Measurements from ENCODE around the gene DDR1. TPM values are rescaled to one million over a fixed set of nuclear protein-coding genes. Genes with fewer than 3 reads are reported as not detected.

The DDR1 gene
- total RNA-seq, 3 donors from 2014 or later = 145 to 336 (median 271) TPM

DNA sequence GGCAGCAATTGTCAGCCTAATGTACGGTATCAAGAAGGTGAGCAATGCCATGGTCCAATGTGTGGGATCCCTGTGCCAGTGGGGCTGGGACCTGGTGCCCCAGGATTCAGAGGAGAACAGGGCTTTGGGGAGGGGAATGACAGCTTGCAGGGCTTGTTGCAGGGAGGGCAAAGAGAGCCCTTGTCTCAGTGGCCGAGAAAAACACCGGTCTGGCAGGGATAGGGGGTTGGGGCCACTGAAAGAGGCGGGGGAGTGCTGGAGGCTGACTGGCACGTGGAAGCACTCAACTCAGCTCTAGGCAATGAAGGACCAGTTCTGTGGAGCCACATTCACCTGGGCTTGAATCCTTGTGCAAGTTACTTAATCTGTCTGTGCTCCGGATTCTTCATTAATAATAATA lies 52.9 kb downstream of the DDR1 start:
- intact Hi-C loops (cut with DNase I, micrococcal nuclease) = no loop called here
- no peak for ATAC-seq

GRCh38 chr6:30938730-30939129 lies 54.4 kb downstream of the DDR1 start:
- TF ChIP-seq, protein P1, sequence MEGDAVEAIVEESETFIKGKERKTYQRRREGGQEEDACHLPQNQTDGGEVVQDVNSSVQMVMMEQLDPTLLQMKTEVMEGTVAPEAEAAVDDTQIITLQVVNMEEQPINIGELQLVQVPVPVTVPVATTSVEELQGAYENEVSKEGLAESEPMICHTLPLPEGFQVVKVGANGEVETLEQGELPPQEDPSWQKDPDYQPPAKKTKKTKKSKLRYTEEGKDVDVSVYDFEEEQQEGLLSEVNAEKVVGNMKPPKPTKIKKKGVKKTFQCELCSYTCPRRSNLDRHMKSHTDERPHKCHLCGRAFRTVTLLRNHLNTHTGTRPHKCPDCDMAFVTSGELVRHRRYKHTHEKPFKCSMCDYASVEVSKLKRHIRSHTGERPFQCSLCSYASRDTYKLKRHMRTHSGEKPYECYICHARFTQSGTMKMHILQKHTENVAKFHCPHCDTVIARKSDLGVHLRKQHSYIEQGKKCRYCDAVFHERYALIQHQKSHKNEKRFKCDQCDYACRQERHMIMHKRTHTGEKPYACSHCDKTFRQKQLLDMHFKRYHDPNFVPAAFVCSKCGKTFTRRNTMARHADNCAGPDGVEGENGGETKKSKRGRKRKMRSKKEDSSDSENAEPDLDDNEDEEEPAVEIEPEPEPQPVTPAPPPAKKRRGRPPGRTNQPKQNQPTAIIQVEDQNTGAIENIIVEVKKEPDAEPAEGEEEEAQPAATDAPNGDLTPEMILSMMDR (IDR thresholded peaks at IDR 0.05) = no peak
- DNase-seq (no peak), ATAC-seq (no peak)
- H3K9me3 ChIP-seq = no peaks in the 10 kb centered on the region
- H3K4me3 ChIP-seq = no peak overlapping the region
- peaks cover 6% of the 10 kb centered on the region for H3K4me1 ChIP-seq (ENCODE audit: low read depth)
- H3K36me3 ChIP-seq (ENCODE audit: low read depth) = no peaks in the 10 kb centered on the region
- intact Hi-C loops (cut with DNase I, micrococcal nuclease) = no loop called here

More for the DNA sequence above, 52.9 kb downstream of the DDR1 start:
- Histone ChIP-seq H3K9me3 (no peaks in the 10 kb centered on the region), H3K4me3 (no peak overlapping the region), H3K36me3 (ENCODE audit: low read depth) (no peaks in the 10 kb centered on the region), H3K4me1 (ENCODE audit: low read depth) (peaks cover 2% of the 10 kb centered on the region)
- TF ChIP-seq, protein P1 (IDR thresholded peaks at IDR 0.05) = no peak
- no peak for DNase-seq

DNA sequence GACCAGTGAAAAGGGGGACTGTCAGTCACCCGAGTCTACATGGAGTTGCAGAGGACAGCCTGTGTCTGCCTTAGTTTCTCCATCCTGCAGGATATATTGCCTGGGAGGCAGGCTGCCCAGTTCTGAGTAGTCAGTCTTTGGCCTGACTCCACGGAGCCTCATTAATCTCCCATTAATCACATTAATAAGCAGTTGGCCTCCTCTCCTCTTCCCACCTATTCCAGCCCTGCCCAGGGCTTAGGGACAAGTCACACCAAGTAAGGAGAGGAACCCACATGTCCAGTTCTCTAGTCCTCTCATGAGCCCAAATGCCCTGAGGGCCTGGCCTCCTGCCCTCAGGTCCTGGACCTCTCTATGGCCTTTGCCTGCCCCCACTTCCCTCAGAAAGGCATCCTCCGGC lies 55.2 kb downstream of the DDR1 start:
- ATAC-seq = no peak
- TF ChIP-seq, protein P1 (IDR thresholded peaks at IDR 0.05) = no peak

GRCh38 chr6:30940361-30940986 lies 56.2 kb downstream of the DDR1 start, which contains the start of gene MUCL3:
TSS of gene MUCL3 (plus strand) at chr6:30940973. CDS start at chr6:30941000, 27 bp downstream.
- DNase-seq = peak in 1 of 3 donors; percentile 6
- intact Hi-C loops (cut with DNase I, micrococcal nuclease) = no loop called here
- Histone ChIP-seq H3K4me3 (no peak within 1 kb of the TSS), H3K9me3 (no peaks in the 10 kb centered on the region), H3K36me3 (ENCODE audit: low read depth) (no peaks in the 10 kb centered on the region), H3K4me1 (ENCODE audit: low read depth) (peaks cover 6% of the 10 kb centered on the region)
- TF ChIP-seq, protein P1 (IDR thresholded peaks at IDR 0.05) = no peak
- ATAC-seq = peak; percentile 60

More for the DNA sequence above, 55.2 kb downstream of the DDR1 start:
- Histone ChIP-seq H3K9me3 (no peaks in the 10 kb centered on the region), H3K36me3 (ENCODE audit: low read depth) (no peaks in the 10 kb centered on the region), H3K4me1 (ENCODE audit: low read depth) (peaks cover 6% of the 10 kb centered on the region), H3K4me3 (no peak overlapping the region)
- DNase-seq = no peak
- intact Hi-C loops (cut with DNase I, micrococcal nuclease) = no loop called here

DNA sequence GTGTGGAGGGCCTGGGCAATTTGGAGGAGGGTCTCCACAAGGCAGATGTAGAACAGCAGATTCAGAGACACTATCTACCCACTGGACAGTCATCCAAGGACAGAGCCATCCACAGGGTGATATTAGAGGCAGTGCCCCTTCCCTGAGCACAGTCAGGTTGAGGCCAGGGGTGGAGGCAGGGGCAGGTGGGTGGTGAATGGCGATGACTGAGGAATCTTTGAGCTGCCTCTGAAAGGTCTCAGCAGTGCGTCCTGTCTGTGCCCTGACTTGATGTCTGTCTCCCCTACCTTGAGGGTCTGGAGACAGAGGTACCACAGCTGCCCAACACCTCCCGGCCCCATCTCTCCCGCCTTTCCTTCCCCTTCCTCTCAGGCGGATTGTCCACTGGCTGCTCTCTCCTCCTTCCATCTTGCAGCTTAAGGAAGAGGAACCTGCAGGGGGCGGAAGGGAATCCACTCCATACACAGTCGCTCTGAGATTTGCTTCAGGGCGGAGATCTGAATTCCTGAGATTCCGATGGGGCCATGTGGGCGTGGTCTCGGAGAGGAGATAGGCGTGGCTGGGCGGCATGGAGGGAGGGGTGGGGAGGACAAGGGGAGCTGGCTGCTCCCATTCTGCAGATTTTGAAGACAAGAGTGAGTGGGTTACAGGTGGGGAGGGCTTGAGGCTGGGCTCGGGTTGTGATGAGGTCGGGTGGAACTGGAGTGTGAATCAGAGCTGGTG lies 58.2 kb downstream of the DDR1 start:
- DNase-seq (peak in 2 of 3 donors; percentile 75 to 78), ATAC-seq (peak; percentile 84)
- H3K9me3 ChIP-seq = no peaks in the 10 kb centered on the region
- intact Hi-C loops (cut with DNase I, micrococcal nuclease) = no loop called here
- no peaks in the 10 kb centered on the region for H3K36me3 ChIP-seq (ENCODE audit: low read depth)
- H3K4me3 ChIP-seq = no peak overlapping the region
- H3K4me1 ChIP-seq (ENCODE audit: low read depth) = peaks cover 6% of the 10 kb centered on the region
- TF ChIP-seq, protein P1 (IDR thresholded peaks at IDR 0.05) = no peak
